ENCODE measurements around the gene GNG8.

GNG8 gene

DNA sequence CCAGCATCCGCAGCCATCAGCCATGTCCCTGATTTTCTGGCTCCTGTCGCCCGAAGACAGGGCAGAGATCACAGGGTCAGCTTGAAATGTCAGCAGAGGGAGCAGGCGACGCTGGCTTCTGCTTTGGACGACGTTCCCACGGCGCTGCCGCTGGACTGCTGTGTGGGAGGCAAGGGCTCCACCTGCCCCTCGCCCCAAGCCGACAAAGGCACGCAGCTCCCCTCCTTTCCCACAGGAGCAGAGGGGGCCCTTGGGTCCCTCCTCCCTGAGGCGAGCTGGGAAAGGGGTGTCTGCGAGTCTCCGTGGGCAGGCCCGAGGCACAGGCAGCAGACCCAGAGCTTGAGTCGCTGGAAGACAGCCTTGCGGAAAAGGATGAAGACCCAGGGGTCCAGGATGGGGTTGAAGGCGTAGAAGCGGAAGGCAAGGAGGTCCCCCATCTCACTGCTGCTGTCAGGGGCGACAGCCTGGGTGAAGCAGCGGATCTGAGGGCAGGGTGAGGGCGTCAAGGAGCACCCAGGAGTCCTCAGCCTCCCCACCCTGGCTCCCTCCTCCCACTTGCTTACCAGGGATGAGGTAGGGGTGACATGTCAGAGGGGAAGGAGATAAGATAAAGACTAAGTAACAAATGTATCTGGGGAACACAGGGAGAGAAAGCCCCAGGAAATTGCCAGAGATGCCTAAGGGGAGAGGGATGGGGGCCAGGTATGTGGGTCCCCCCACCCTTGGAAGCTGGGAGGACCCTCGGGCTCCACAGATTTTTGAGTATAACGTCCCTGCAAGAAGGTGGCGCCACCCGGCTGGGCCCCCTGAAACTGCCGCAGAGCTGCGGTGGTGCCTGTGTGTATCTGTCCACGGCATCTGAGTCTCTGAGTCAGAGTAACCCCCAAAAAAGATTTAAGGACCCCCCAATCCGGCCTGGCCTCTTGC, 14.5 kb downstream of the GNG8 start:
- Histone ChIP-seq H3K27ac (ENCODE audit: extremely low read depth, low read depth, low read length) (no peak overlapping the region), H3K4me3 (ENCODE audit: low read depth, low read length) (no peak overlapping the region), H3K36me3 (ENCODE audit: control insufficient read depth in 2 of 2, insufficient read depth in 1 of 2, low read length in 2 of 2) (no peaks in the 10 kb centered on the region), H3K9me3 (ENCODE audit: control insufficient read depth, insufficient read depth, low read depth, low read length) (no peaks in the 10 kb centered on the region), H3K4me1 (ENCODE audit: control insufficient read depth, insufficient read depth, low read length) (no peaks in the 10 kb centered on the region)
- ChIA-PET CTCF (interaction anchor here (0.5 to 14.6 kb wide), 9 partner anchors 10 to 1509 kb away, joined by 3 to 327 read pairs (median 4); partner anchors contain the start of gene DACT3), POLR2A (interaction anchor here (0.5 kb wide), 1 partner anchor 224 kb away, joined by 4 read pairs; no protein-coding TSS in a partner anchor)
- TF ChIP-seq, protein P1, sequence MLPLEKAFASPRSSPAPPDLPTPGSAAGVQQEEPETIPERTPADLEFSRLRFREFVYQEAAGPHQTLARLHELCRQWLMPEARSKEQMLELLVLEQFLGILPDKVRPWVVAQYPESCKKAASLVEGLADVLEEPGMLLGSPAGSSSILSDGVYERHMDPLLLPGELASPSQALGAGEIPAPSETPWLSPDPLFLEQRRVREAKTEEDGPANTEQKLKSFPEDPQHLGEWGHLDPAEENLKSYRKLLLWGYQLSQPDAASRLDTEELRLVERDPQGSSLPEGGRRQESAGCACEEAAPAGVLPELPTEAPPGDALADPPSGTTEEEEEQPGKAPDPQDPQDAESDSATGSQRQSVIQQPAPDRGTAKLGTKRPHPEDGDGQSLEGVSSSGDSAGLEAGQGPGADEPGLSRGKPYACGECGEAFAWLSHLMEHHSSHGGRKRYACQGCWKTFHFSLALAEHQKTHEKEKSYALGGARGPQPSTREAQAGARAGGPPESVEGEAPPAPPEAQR (tag by site-specific recombination; IDR thresholded peaks at IDR 0.05): no peak
- no peak for TF ChIP-seq ZNF24 (tag by site-specific recombination; IDR thresholded peaks at IDR 0.05)
- TF ChIP-seq, protein P2, sequence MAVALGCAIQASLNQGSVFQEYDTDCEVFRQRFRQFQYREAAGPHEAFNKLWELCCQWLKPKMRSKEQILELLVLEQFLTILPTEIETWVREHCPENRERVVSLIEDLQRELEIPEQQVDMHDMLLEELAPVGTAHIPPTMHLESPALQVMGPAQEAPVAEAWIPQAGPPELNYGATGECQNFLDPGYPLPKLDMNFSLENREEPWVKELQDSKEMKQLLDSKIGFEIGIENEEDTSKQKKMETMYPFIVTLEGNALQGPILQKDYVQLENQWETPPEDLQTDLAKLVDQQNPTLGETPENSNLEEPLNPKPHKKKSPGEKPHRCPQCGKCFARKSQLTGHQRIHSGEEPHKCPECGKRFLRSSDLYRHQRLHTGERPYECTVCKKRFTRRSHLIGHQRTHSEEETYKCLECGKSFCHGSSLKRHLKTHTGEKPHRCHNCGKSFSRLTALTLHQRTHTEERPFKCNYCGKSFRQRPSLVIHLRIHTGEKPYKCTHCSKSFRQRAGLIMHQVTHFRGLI (tag by site-specific recombination; IDR thresholded peaks at IDR 0.05): no peak
- TF ChIP-seq, protein P3, sequence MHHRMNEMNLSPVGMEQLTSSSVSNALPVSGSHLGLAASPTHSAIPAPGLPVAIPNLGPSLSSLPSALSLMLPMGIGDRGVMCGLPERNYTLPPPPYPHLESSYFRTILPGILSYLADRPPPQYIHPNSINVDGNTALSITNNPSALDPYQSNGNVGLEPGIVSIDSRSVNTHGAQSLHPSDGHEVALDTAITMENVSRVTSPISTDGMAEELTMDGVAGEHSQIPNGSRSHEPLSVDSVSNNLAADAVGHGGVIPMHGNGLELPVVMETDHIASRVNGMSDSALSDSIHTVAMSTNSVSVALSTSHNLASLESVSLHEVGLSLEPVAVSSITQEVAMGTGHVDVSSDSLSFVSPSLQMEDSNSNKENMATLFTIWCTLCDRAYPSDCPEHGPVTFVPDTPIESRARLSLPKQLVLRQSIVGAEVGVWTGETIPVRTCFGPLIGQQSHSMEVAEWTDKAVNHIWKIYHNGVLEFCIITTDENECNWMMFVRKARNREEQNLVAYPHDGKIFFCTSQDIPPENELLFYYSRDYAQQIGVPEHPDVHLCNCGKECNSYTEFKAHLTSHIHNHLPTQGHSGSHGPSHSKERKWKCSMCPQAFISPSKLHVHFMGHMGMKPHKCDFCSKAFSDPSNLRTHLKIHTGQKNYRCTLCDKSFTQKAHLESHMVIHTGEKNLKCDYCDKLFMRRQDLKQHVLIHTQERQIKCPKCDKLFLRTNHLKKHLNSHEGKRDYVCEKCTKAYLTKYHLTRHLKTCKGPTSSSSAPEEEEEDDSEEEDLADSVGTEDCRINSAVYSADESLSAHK (tag by site-specific recombination; IDR thresholded peaks at IDR 0.05): peak; percentile 81

DNA sequence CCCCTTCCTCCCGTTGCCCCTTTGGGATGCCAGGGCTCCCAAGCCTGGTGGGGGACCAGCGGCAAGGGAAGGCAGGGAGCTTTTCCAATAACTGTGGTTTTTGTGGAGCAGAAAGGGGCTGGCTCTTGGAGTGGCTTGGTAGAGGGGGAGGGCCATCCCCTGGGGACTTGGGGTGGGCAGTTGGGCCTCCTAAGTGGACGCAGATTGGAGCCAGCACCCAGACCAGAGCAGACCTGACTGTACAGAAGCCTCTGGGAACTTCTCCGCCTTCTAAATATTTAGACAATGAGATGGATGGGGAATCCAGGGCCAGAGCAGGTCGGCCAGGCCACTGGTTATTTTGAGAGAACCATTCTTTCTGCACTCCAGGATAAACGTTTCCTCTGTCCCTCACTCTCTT, 15.3 kb downstream of the GNG8 start:
- TF ChIP-seq ZNF366 (tag by site-specific recombination; conservative IDR thresholded peaks at IDR 0.05) (no peak), KLF16 (tag by site-specific recombination; IDR thresholded peaks at IDR 0.05) (no peak), HOXD13 (CRISPR knock-in tag; IDR thresholded peaks at IDR 0.05; ENCODE audit: borderline replicate concordance) (no peak)
- TF ChIP-seq, protein P4, sequence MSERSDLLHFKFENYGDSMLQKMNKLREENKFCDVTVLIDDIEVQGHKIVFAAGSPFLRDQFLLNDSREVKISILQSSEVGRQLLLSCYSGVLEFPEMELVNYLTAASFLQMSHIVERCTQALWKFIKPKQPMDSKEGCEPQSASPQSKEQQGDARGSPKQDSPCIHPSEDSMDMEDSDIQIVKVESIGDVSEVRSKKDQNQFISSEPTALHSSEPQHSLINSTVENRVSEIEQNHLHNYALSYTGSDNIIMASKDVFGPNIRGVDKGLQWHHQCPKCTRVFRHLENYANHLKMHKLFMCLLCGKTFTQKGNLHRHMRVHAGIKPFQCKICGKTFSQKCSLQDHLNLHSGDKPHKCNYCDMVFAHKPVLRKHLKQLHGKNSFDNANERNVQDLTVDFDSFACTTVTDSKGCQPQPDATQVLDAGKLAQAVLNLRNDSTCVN (tag by site-specific recombination; optimal IDR thresholded peaks at IDR 0.05): no peak
- POLR2A ChIA-PET: interaction anchor here (1.4 kb wide), 1 partner anchor 15 kb away, joined by 3 read pairs; no protein-coding TSS in a partner anchor
- CTCF ChIA-PET: interaction anchor here (0.5 to 14.6 kb wide), 5 partner anchors 13 to 184 kb away, joined by 3 to 327 read pairs (median 4); partner anchors contain the start of gene DACT3
- no peaks in the 10 kb centered on the region for H3K4me1 ChIP-seq (ENCODE audit: control insufficient read depth, insufficient read depth, low read length)
- no peaks in the 10 kb centered on the region for H3K9me3 ChIP-seq (ENCODE audit: control insufficient read depth, insufficient read depth, low read depth, low read length)
- H3K36me3 ChIP-seq (ENCODE audit: control insufficient read depth in 2 of 2, insufficient read depth in 1 of 2, low read length in 2 of 2): no peaks in the 10 kb centered on the region
- no peak overlapping the region for H3K4me3 ChIP-seq (ENCODE audit: low read depth, low read length)
- H3K27ac ChIP-seq (ENCODE audit: extremely low read depth, low read depth, low read length): no peak overlapping the region

DNA sequence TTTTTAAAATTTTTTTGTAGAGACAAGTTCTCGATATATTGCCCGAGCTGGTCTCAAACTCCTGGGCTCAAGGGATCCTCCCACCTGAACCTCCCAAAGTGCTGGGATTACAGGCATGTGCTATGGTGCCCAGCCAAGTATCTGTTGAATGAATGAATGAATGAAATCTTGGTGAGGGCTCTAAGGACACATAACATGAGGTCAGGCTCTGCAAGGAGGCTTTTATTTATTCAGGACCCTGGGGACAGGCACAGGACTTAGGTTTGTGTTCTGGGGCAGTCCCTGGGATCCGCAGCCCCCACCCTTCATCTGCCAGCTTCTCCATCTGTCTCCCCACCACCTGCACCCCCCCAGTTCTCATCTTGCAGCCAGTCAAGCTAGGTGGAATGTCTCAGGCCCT, 15.7 kb downstream of the GNG8 start:
- H3K27ac ChIP-seq (ENCODE audit: extremely low read depth, low read depth, low read length): no peak overlapping the region
- TF ChIP-seq ZIC2 (tag by site-specific recombination; IDR thresholded peaks at IDR 0.05): no peak
- no peak for TF ChIP-seq HOXD13 (CRISPR knock-in tag; IDR thresholded peaks at IDR 0.05; ENCODE audit: borderline replicate concordance)
- 0 out of 2 replicates have a peak, but pooled peaks have one; percentile 13 for TF ChIP-seq SCRT2 (tag by site-specific recombination; IDR thresholded peaks at IDR 0.05)
- TF ChIP-seq KLF8 (tag by site-specific recombination; IDR thresholded peaks at IDR 0.05): no peak

More for the DNA sequence above, 15.7 kb downstream of the GNG8 start:
- POLR2A ChIA-PET: interaction anchor here (0.6 to 1.7 kb wide), 3 partner anchors 15 to 147 kb away, joined by 3 to 5 read pairs (median 3); partner anchors contain the start of gene CALM3
- Histone ChIP-seq H3K9me3 (ENCODE audit: control insufficient read depth, insufficient read depth, low read depth, low read length) (no peaks in the 10 kb centered on the region), H3K4me3 (ENCODE audit: low read depth, low read length) (no peak overlapping the region), H3K36me3 (ENCODE audit: control insufficient read depth in 2 of 2, insufficient read depth in 1 of 2, low read length in 2 of 2) (no peaks in the 10 kb centered on the region), H3K4me1 (ENCODE audit: control insufficient read depth, insufficient read depth, low read length) (no peaks in the 10 kb centered on the region)
- CTCF ChIA-PET: interaction anchor here (0.6 to 14.6 kb wide), 3 partner anchors 13 to 177 kb away, joined by 4 to 327 read pairs (median 6); partner anchors contain the start of gene DACT3

Data from HEK293 (cell line).